DOHH2 (cell line): ENCODE measurements around the gene UMODL1.
A peak's percentile ranks its signal among the peaks of the same experiment; 100 is the strongest.
"Not testable (repeated sequence)": the region's sequence is repeated elsewhere in the genome, so short reads cannot be mapped to it uniquely, and the experiment has no call there.

Experiments used
- H3F3A ChIP-seq: fragments of 200-600 bp; sonication (generic), shearing (Covaris generic); 2 replicates; pipeline ENCODE4 v1.6.0; 2016; ENCODE audit warnings: antibody characterized with exemption, mild to moderate bottlenecking; ENCODE audit not compliant: control insufficient read depth, insufficient read depth
- H3K27ac ChIP-seq: fragments of 200-600 bp; sonication (generic); 2 replicates; pipeline ENCODE4 v1.5.1; 2014; ENCODE audit warnings: low read depth, mild to moderate bottlenecking, low read length, moderate library complexity
- H3K27me3 ChIP-seq: fragments of 200-600 bp; sonication (generic); 2 replicates; pipeline ENCODE4 v1.6.1; 2014; ENCODE audit warnings: mild to moderate bottlenecking, low read length, mixed read lengths; ENCODE audit not compliant: control insufficient read depth
- H3K36me3 ChIP-seq: fragments of 200-600 bp; sonication (generic); 2 replicates; pipeline ENCODE4 v1.6.1; 2014; ENCODE audit warnings: mild to moderate bottlenecking, low read length, moderate library complexity, mixed read lengths; ENCODE audit not compliant: control insufficient read depth
- H3K4me1 ChIP-seq: fragments of 200-600 bp; sonication (generic); 2 replicates; pipeline ENCODE4 v1.6.1; 2014; ENCODE audit warnings: mild to moderate bottlenecking, low read length, mixed read lengths; ENCODE audit not compliant: control insufficient read depth
- H3K4me2 ChIP-seq: fragments of 200-600 bp; sonication (generic); 2 replicates; pipeline ENCODE4 v1.6.0; 2014; ENCODE audit warnings: mild to moderate bottlenecking, low read length, moderate library complexity
- H3K4me3 ChIP-seq: fragments of 200-600 bp; sonication (generic); 2 replicates; pipeline ENCODE4 v1.5.1; 2014; ENCODE audit warnings: mild to moderate bottlenecking, low read length, mixed read lengths
- H3K79me2 ChIP-seq: fragments of 200-600 bp; sonication (generic); 2 replicates; pipeline ENCODE4 v1.6.1; 2014; ENCODE audit warnings: mild to moderate bottlenecking, low read length, mixed read lengths; ENCODE audit not compliant: control insufficient read depth
- H3K9me2 ChIP-seq: fragments of 200-600 bp; sonication (generic); replicated peaks from 2 replicates; pipeline ENCODE4 v1.6.1; 2014; ENCODE audit warnings: mild to moderate bottlenecking, low read length, mixed read lengths; ENCODE audit not compliant: control insufficient read depth
- H3K9me3 ChIP-seq: fragments of 200-600 bp; sonication (generic); 2 replicates; pipeline ENCODE4 v1.6.1; 2014; ENCODE audit warnings: antibody characterized with exemption, low read length, mixed read lengths; ENCODE audit not compliant: control insufficient read depth, insufficient read depth
- H4K20me1 ChIP-seq: fragments of 200-600 bp; sonication (generic); 2 replicates; pipeline ENCODE4 v1.6.0; 2014; ENCODE audit warnings: low read depth, mild to moderate bottlenecking, antibody characterized with exemption, low read length, moderate library complexity; ENCODE audit not compliant: control insufficient read depth, insufficient read depth
- CTCF ChIP-seq: fragments of 200-600 bp; sonication (generic); IDR thresholded peaks from one replicate; pipeline ENCODE4 v1.5.1; 2014; ENCODE audit warnings: antibody characterized with exemption, mild to moderate bottlenecking, low read depth, low read length; ENCODE audit not compliant: poor library complexity, severe bottlenecking
- EZH2phosphoT487 ChIP-seq: fragments of 200-600 bp; sonication (generic); IDR thresholded peaks from 2 replicates; pipeline ENCODE4 v1.6.1; 2017; ENCODE audit warnings: borderline replicate concordance, mild to moderate bottlenecking, antibody characterized with exemption, low read length, moderate library complexity, mixed read lengths

Gene UMODL1

GRCh38 chr21:42113926-42114409 lies 42.9 kb downstream of the UMODL1 start:
- no peak overlapping the region for H3K4me3 ChIP-seq
- peaks cover 49% of the 10 kb centered on the region for H3K4me1 ChIP-seq
- TF ChIP-seq EZH2phosphoT487 (no peak), CTCF (peak; percentile 27)
- H4K20me1 ChIP-seq, result no peaks in the 10 kb centered on the region
- no peaks in the 10 kb centered on the region for H3K9me2 ChIP-seq
- H3K9me3 ChIP-seq, result no peaks in the 10 kb centered on the region
- H3K27ac ChIP-seq, result no peak overlapping the region
- peaks cover 2% of the 10 kb centered on the region; the same call in 1 of the 2 replicates for H3F3A ChIP-seq
- no peaks in the 10 kb centered on the region for H3K79me2 ChIP-seq
- no peak overlapping the region for H3K4me2 ChIP-seq
- H3K27me3 ChIP-seq, result peaks cover 3% of the 10 kb centered on the region; the same call in 1 of the 2 replicates
- H3K36me3 ChIP-seq, result no peaks in the 10 kb centered on the region

GRCh38 chr21:42114646-42115045 lies 43.5 kb downstream of the UMODL1 start:
- Histone ChIP-seq H3F3A (peaks cover 4% of the 10 kb centered on the region), H3K36me3 (no peaks in the 10 kb centered on the region), H3K27me3 (peaks cover 3% of the 10 kb centered on the region; the same call in 1 of the 2 replicates), H3K27ac (no peak overlapping the region), H3K9me2 (no peaks in the 10 kb centered on the region), H3K9me3 (no peaks in the 10 kb centered on the region), H3K4me1 (peaks cover 54% of the 10 kb centered on the region), H3K4me3 (no peak overlapping the region), H3K79me2 (no peaks in the 10 kb centered on the region), H3K4me2 (no peak overlapping the region), H4K20me1 (no peaks in the 10 kb centered on the region)
- TF ChIP-seq EZH2phosphoT487 (no peak), CTCF (no peak)

GRCh38 chr21:42115136-42115683 lies 44.1 kb downstream of the UMODL1 start:
- Histone ChIP-seq H3K79me2 (no peaks in the 10 kb centered on the region), H3F3A (peaks cover 6% of the 10 kb centered on the region; the same call in 1 of the 2 replicates), H3K4me2 (no peak overlapping the region), H3K9me2 (no peaks in the 10 kb centered on the region), H3K4me3 (no peak overlapping the region), H3K27me3 (peaks cover 3% of the 10 kb centered on the region; the same call in 1 of the 2 replicates), H4K20me1 (no peaks in the 10 kb centered on the region), H3K27ac (no peak overlapping the region), H3K36me3 (no peaks in the 10 kb centered on the region), H3K9me3 (no peaks in the 10 kb centered on the region), H3K4me1 (peaks cover 59% of the 10 kb centered on the region)
- TF ChIP-seq CTCF, result no peak
- TF ChIP-seq EZH2phosphoT487, result no peak

- not testable (repeated sequence) for H3K27me3 ChIP-seq, H3K79me2 ChIP-seq, H3K27ac ChIP-seq, H3K9me2 ChIP-seq, H4K20me1 ChIP-seq, H3K4me3 ChIP-seq, H3F3A ChIP-seq, H3K9me3 ChIP-seq, H3K36me3 ChIP-seq
- H3K4me2 ChIP-seq, result peak overlapping the region; percentile 56; the same call in 1 of the 2 replicates
- H3K4me1 ChIP-seq, result peaks cover 73% of the 10 kb centered on the region
Measured at GRCh38 chr21:42116551-42116950, 45.4 kb downstream of the UMODL1 start.
